NT2/D1 (cell line): Measurements from ENCODE around the gene ANKRD6.

Experiments
- SUZ12 ChIP-seq: IDR thresholded peaks from 2 replicates; pipeline ENCODE4 v1.6.1; 2011; ENCODE audit not compliant: insufficient read length, insufficient read depth; ENCODE audit errors: extremely low read depth
- YY1 ChIP-seq: IDR thresholded peaks from 2 replicates; pipeline ENCODE4 v1.6.1; 2011; ENCODE audit not compliant: insufficient read length, insufficient read depth

DNA sequence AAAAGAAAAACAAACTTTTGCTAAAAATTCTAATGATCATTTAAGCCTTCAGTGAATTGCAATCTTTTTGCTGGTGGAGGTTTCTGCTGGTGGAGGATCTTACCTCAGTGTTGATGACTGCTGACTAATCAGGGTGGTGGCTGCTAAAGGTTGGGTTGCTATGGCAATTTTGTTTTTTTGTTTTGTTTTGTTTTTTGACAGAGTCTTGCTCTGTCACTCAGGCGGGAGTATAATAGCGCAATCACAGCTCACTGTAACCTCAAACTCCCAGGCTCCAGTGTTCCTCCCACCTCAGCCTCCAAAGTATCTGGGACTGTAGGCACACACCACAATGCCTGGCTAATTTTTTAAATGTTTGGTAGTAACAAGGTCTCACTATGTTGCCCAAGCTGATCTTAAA is 94.7 kb downstream of the ANKRD6 start:
- TF ChIP-seq YY1 (no peak), SUZ12 (no peak)
